H1 (cell line): Measurements from ENCODE around the gene CDC26. TPM values are rescaled to one million over a fixed set of nuclear protein-coding genes. Genes with fewer than 3 reads are reported as not detected.

Experiments
- KDM5A ChIP-seq: fragments of 200-600 bp; IDR thresholded peaks from 2 replicates; pipeline ENCODE4 v1.7.1; 2012; ENCODE audit warnings: mild to moderate bottlenecking, low read length, inconsistent platforms, mixed read lengths
- polyA plus RNA-seq, 7 experiments: library from polyadenylated mRNA; depleted of rRNA in 3 of 7; stranded (reverse) in 5 of 7; unstranded in 2 of 7; fragments of >200 nt in 5 of 7; fragments of 200-250 nt in 2 of 7; gene quantifications; 1 replicate in 5 of 7; 2 replicates in 1 of 7; 4 replicates in 1 of 7; pipeline versions ENCODE4 v1.2.1 to v1.2.3, GENCODE V29; 2011 to 2013; ENCODE audit warnings: missing spikeins in 2 of 7, mixed read lengths in 2 of 7
- total RNA-seq: library from RNA; stranded (reverse); fragmentation: NEBNext Ultra II Directional; extraction: Animal tissue kit (Norgen Biotek cat#: 25700); gene quantifications from 2 replicates; pipeline ENCODE4 v1.2.1, GENCODE V29; 2021
- TF ChIP-seq, protein P1 (sequence below): fragments of 300-600 bp; sonication (generic); IDR thresholded peaks from 2 replicates; pipeline ENCODE4 v1.7.1; 2012; ENCODE audit warnings: low read length, moderate library complexity, mild to moderate bottlenecking, inconsistent platforms; ENCODE audit not compliant: insufficient replicate concordance

The CDC26 gene
- total and polyA plus RNA-seq, 2 of the 8 experiments (the other 6 are each of a cell fraction or from before 2014, with no cell fraction given), result 31.5 to 41.9 TPM

- TF ChIP-seq, protein P1, sequence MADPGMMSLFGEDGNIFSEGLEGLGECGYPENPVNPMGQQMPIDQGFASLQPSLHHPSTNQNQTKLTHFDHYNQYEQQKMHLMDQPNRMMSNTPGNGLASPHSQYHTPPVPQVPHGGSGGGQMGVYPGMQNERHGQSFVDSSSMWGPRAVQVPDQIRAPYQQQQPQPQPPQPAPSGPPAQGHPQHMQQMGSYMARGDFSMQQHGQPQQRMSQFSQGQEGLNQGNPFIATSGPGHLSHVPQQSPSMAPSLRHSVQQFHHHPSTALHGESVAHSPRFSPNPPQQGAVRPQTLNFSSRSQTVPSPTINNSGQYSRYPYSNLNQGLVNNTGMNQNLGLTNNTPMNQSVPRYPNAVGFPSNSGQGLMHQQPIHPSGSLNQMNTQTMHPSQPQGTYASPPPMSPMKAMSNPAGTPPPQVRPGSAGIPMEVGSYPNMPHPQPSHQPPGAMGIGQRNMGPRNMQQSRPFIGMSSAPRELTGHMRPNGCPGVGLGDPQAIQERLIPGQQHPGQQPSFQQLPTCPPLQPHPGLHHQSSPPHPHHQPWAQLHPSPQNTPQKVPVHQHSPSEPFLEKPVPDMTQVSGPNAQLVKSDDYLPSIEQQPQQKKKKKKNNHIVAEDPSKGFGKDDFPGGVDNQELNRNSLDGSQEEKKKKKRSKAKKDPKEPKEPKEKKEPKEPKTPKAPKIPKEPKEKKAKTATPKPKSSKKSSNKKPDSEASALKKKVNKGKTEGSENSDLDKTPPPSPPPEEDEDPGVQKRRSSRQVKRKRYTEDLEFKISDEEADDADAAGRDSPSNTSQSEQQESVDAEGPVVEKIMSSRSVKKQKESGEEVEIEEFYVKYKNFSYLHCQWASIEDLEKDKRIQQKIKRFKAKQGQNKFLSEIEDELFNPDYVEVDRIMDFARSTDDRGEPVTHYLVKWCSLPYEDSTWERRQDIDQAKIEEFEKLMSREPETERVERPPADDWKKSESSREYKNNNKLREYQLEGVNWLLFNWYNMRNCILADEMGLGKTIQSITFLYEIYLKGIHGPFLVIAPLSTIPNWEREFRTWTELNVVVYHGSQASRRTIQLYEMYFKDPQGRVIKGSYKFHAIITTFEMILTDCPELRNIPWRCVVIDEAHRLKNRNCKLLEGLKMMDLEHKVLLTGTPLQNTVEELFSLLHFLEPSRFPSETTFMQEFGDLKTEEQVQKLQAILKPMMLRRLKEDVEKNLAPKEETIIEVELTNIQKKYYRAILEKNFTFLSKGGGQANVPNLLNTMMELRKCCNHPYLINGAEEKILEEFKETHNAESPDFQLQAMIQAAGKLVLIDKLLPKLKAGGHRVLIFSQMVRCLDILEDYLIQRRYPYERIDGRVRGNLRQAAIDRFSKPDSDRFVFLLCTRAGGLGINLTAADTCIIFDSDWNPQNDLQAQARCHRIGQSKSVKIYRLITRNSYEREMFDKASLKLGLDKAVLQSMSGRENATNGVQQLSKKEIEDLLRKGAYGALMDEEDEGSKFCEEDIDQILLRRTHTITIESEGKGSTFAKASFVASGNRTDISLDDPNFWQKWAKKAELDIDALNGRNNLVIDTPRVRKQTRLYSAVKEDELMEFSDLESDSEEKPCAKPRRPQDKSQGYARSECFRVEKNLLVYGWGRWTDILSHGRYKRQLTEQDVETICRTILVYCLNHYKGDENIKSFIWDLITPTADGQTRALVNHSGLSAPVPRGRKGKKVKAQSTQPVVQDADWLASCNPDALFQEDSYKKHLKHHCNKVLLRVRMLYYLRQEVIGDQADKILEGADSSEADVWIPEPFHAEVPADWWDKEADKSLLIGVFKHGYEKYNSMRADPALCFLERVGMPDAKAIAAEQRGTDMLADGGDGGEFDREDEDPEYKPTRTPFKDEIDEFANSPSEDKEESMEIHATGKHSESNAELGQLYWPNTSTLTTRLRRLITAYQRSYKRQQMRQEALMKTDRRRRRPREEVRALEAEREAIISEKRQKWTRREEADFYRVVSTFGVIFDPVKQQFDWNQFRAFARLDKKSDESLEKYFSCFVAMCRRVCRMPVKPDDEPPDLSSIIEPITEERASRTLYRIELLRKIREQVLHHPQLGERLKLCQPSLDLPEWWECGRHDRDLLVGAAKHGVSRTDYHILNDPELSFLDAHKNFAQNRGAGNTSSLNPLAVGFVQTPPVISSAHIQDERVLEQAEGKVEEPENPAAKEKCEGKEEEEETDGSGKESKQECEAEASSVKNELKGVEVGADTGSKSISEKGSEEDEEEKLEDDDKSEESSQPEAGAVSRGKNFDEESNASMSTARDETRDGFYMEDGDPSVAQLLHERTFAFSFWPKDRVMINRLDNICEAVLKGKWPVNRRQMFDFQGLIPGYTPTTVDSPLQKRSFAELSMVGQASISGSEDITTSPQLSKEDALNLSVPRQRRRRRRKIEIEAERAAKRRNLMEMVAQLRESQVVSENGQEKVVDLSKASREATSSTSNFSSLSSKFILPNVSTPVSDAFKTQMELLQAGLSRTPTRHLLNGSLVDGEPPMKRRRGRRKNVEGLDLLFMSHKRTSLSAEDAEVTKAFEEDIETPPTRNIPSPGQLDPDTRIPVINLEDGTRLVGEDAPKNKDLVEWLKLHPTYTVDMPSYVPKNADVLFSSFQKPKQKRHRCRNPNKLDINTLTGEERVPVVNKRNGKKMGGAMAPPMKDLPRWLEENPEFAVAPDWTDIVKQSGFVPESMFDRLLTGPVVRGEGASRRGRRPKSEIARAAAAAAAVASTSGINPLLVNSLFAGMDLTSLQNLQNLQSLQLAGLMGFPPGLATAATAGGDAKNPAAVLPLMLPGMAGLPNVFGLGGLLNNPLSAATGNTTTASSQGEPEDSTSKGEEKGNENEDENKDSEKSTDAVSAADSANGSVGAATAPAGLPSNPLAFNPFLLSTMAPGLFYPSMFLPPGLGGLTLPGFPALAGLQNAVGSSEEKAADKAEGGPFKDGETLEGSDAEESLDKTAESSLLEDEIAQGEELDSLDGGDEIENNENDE, result no peak
- TF ChIP-seq KDM5A, result no peak
Measured at GRCh38 chr9:113289091-113289490, 13.7 kb upstream of the CDC26 start (continued).
